Ramos (cell line): ENCODE measurements around the gene CYP27A1.

ENCODE experiments used
- in situ Hi-C: fragments of 300-500 bp; cut with MboI; formaldehyde crosslinking; loops from one replicate; pipeline ENCODE4 v1.14.3; 2022; ENCODE audit warnings: low sequenced_read_pairs; ENCODE audit not compliant: unreplicated experiment

The CYP27A1 gene

GRCh38 chr2:218781691-218782527 is at the start of gene CYP27A1:
Gene CYP27A1, plus strand, starts transcription at chr2:218782147. Its CDS starts 36 bp downstream, at chr2:218782183.
- in situ Hi-C loops, result no loop called here

GRCh38 chr2:218732761-218733158 is 49.2 kb upstream of the CYP27A1 start:
- in situ Hi-C loops, result loop anchor here (10.0 kb wide), 1 partner anchor 112 kb away; no protein-coding TSS in a partner anchor

- in situ Hi-C loops, result loop anchor here (10.0 kb wide), 1 partner anchor 111 kb away; no protein-coding TSS in a partner anchor
These were observed 48.6 kb upstream of the CYP27A1 start for GRCh38 chr2:218733171-218734021.

- in situ Hi-C loops, result loop anchor here (10.0 kb wide), 1 partner anchor 110 kb away; no protein-coding TSS in a partner anchor
These were observed 47.6 kb upstream of the CYP27A1 start for GRCh38 chr2:218734190-218734975.

- in situ Hi-C loops, result loop anchor here (10.0 kb wide), 1 partner anchor 108 kb away; no protein-coding TSS in a partner anchor
These were observed 45.4 kb upstream of the CYP27A1 start for GRCh38 chr2:218736531-218736930.

DNA sequence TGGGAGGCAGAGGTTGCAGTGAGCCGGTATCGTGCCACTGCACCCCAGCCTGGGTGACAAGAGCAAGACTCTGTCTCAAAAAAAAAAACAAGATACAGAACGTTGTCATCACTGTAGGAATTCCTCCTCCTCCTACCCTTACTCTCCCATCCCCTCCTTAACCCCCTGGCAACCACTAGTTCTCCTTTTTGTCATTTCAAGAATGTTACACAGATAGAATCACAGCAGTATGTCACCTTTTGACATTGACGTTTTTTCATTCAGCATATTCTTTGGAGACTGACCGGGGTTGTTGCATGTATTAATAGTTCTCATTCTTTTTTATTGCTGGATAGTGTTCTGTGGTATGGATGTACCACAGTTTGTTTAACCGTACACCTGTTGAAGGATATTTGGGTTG is 38.9 kb upstream of the CYP27A1 start:
- in situ Hi-C loops, result no loop called here

DNA sequence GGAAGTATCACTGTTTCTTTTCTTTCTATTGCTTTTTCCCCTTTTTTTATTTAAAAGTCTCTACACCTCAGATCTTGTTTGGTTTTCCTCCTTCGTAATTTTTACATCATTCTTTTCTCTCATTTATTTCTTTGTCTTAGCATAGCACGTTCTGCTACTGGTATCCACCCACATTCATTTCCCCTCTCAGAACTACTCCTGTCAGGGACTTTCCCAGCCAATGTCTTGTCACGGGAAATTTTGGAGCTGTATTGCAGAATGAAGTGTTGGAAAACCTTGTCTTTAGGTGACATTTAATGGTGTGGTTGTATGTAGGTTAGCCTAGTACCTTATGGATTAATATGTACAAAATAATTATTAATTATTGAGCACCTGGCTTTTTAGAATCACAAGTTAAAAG is 37.3 kb upstream of the CYP27A1 start:
- in situ Hi-C loops, result no loop called here

DNA sequence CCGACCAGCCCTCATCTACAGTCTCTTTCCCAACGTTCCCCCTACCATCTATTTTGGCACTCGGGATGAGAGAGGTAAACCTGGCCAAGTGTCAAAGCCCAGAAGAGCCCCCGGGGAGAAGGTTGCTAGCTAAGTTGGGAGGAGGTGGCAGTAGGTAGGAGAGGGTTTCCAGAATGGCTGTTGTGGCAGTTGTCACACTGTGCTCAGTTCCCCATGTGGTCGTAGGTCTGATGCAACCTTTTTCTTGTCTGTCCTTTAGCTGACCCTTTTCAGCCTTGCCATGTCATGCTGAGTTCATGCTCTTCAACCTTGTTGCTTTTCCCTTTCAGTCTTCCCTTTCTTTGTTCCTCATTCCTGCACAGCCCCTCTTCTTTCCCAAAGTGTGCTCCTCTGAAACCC is 36.8 kb upstream of the CYP27A1 start:
- in situ Hi-C loops, result no loop called here

DNA sequence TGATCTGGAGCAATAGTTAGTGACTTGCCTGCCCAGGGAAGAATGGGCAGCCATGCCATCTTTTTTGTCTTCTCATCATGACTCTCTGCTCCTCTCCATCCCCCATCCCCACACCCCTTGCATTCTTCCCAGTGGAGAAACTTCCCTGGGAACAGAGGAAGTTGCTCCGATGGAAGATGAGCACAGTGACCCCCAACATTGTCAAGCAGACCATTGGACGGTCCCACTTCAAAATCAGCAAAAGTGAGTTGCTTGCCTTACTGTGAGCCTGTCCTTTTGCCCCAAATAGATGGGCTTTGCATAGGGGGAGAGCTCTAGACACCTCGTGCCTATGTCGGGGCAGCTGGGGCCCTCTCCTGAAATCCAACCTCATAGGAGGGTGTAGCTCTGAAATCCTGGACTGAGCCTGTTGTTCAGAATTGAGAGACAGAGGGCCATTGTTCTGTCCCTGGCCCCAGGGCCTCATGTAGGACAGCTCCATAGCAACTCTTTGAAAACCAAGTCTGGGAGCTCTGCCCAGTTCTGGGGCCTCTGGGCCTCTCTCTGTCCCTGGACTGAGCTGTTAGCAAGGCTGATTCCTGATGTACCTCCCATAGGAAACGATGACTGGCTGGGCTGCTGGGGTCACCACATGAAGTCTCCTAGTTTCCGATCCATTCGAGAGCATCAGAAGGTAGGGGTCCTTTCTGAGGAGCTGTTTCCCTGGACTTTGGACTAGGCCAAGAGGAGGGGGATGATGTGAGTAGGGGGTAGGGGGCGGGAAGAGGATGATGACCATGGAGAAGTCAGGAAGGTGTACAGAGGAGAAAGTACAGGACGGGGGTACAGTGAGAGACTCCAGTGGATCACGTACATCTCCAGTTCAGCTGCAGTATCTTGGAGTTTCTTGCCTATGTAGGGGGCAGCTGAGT is 36.1 kb upstream of the CYP27A1 start:
- in situ Hi-C loops, result no loop called here

GRCh38 chr2:218746470-218746795 is 35.5 kb upstream of the CYP27A1 start:
- in situ Hi-C loops, result no loop called here

DNA sequence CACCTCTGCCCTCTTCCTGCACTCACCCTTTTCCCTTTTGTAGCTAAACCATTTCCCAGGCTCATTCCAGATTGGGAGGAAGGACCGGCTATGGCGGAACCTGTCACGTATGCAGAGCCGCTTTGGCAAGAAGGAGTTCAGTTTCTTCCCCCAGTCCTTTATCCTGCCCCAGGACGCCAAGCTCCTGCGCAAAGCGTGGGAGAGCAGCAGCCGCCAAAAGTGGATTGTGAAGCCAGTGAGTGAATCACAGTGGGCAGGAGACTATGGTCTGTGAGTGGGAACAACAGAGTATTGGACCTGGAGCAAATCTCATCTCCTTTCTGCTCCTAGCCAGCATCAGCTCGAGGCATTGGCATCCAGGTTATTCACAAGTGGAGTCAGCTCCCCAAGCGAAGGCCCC is 35.0 kb upstream of the CYP27A1 start:
- in situ Hi-C loops, result no loop called here

DNA sequence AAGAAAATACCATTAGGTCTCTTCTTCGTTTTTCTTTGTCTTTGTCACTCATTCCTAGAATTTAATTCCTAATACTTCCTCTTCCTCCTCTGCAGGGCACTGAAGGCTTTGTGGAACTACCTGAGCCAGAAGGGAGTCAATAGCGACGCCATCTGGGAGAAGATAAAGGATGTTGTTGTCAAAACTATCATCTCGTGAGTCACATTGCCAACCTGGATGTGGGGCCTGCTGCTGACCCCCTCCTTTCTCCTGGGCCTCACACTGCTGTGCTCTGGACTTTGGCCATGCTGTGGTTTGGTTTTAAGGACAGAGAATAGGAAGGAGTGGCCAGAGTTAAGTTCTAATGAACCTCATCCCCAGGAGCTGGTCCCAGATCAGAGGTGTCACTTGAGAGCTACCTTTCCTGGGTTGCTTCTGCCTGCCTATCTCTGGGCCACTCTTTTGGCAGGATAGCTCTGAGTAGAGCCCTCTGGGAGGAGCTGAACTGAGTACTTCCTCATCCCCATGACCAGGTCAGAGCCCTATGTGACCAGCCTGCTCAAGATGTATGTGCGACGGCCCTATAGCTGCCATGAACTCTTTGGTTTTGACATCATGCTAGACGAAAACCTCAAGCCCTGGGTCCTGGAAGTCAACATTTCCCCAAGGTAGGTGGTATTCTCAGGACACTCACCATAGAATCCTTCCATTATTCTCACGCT is 33.1 kb upstream of the CYP27A1 start:
- in situ Hi-C loops, result no loop called here

DNA sequence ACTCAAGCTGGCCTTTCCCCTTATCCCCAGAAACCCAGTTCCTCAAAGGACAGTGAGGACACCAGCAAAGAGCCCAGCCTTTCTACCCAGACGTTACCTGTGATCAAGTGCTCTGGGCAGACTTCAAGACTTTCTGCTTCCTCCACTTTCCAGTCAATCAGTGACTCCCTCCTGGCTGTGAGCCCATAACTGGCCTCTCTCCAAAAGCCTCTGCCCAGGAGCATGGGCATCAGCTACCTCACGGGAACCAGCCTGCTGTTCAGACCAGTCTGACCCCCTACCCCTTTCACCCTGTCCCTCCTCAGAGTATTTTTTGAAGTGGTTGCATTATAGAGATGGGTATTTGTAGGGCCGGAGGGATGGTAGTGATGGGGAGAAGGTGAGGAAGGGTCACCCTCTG is 27.7 kb upstream of the CYP27A1 start:
- in situ Hi-C loops, result no loop called here

GRCh38 chr2:218754781-218755180 is 27.2 kb upstream of the CYP27A1 start:
- in situ Hi-C loops, result no loop called here

DNA sequence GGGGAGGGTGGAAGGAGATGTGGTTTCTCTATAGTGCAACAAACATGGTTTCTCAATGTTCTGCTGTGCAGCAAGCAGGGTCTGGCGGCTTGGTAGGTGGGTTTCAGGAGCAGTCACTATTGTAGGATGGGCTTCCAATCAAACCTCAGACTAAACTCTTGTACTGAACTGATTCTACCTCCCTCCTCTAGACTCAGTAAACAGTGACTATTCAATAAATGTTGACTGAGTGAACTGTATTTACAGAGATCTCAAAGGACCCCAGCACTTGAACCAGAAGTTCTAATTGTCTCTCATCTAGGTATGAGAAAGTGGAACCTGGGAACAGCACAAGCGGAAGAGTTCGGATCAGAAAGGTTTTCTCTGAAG is 26.8 kb upstream of the CYP27A1 start:
- in situ Hi-C loops, result no loop called here

DNA sequence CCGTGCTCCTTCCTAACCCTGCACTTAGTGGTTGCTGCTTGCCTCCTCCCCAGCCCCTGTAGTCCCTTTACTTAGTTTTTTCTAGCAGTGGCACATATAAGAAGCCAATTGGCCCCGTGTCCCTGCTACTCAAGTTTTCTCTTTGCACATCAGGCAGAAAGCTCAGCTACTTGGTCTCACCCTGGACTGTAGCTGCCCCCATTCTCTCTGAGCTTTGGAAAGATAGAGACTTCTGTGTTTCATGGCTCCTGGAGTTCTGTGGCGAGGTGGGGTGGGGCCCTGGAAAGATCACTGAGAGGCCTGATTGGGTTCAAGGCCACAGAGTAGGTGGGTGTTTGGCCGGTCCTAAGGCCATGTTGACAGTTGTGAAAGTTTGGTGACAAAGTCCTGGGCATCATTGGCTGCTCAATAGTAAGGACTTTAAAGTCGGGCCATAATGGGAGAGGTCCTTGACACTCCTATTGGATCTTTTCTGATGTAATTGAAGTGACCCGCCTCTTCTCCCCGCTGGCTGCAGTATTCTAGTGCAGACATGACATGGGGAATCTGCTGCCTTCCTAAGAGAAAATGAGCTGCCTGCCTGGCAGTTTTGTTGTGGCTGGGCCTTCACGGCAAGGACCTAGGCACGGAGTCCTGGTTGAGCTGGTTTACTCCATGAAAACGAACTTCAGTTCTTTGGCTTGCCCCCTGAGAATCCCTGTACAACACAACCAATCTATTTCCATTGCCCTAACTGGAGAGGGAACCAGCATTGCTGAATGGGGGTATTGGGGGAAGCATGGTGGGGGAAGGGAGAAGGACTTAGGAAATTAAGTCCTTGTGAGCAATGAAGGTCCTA is 26.2 kb upstream of the CYP27A1 start:
- in situ Hi-C loops, result no loop called here

- in situ Hi-C loops, result no loop called here
These were observed 25.2 kb upstream of the CYP27A1 start for GRCh38 chr2:218756599-218757377.
